Large intestine (tissue), 3 donors: ENCODE results near the gene TANK. TPM values are rescaled to one million over a fixed set of nuclear protein-coding genes. Genes with fewer than 3 reads are reported as not detected.

Source experiments
- DNase-seq, 2 donors: peaks; one replicate each; pipeline versions ENCODE4 v3.0.0 to v3.0.0-alpha.2; 2013
- H3K27ac ChIP-seq: one replicate; pipeline ENCODE4 v1.5.1; 2013; ENCODE audit warnings: low read length
- H3K27me3 ChIP-seq: 2 replicates; pipeline ENCODE4 v1.6.1; 2013; ENCODE audit warnings: low read length; ENCODE audit not compliant: control insufficient read depth, insufficient read depth
- H3K36me3 ChIP-seq: 2 replicates; pipeline ENCODE4 v1.6.1; 2013; ENCODE audit warnings: low read length; ENCODE audit not compliant: control insufficient read depth, insufficient read depth
- H3K4me1 ChIP-seq: one replicate; pipeline ENCODE4 v1.6.1; 2013; ENCODE audit warnings: low read length; ENCODE audit not compliant: control insufficient read depth, insufficient read depth
- H3K4me3 ChIP-seq: one replicate; pipeline ENCODE4 v1.5.1; 2013; ENCODE audit warnings: low read length
- H3K9me3 ChIP-seq: one replicate; pipeline ENCODE4 v1.6.1; 2013; ENCODE audit warnings: mild to moderate bottlenecking, low read depth, low read length, moderate library complexity; ENCODE audit not compliant: control insufficient read depth
- WGBS: methylation state at CpG from one replicate; pipeline ENCODE4 v1.1.5; 2013; ENCODE audit warnings: low lambda C conversion rate; ENCODE audit not compliant: insufficient coverage; 5-methylcytosine and 5-hydroxymethylcytosine counted together
- polyA plus RNA-seq: library from polyadenylated mRNA; unstranded; fragments of 120-200 nt; gene quantifications from one replicate; pipeline ENCODE4 v1.2.1, GENCODE V29; 2013

The TANK gene
- polyA plus RNA-seq, 1 donor: 51.1 TPM

- no peak for DNase-seq
- H3K4me1 ChIP-seq: no peaks in the 10 kb centered on the region
- H3K9me3 ChIP-seq: no peaks in the 10 kb centered on the region
- WGBS: 92% methylated on average over 6 of the region's 6 CpGs
- no peaks in the 10 kb centered on the region for H3K27me3 ChIP-seq
- H3K27ac ChIP-seq: no peak overlapping the region
- no peak overlapping the region for H3K4me3 ChIP-seq
- no peaks in the 10 kb centered on the region for H3K36me3 ChIP-seq
Observed at GRCh38 chr2:161133366-161133765, 26.9 kb upstream of the TANK start.

GRCh38 chr2:161134547-161135518 is 25.4 kb upstream of the TANK start:
- 60% methylated on average over 2 of the region's 9 CpGs for WGBS
- Histone ChIP-seq H3K36me3 (no peaks in the 10 kb centered on the region), H3K4me3 (no peak overlapping the region), H3K4me1 (no peaks in the 10 kb centered on the region), H3K9me3 (no peaks in the 10 kb centered on the region), H3K27me3 (no peaks in the 10 kb centered on the region), H3K27ac (no peak overlapping the region)
- no peak for DNase-seq

DNA sequence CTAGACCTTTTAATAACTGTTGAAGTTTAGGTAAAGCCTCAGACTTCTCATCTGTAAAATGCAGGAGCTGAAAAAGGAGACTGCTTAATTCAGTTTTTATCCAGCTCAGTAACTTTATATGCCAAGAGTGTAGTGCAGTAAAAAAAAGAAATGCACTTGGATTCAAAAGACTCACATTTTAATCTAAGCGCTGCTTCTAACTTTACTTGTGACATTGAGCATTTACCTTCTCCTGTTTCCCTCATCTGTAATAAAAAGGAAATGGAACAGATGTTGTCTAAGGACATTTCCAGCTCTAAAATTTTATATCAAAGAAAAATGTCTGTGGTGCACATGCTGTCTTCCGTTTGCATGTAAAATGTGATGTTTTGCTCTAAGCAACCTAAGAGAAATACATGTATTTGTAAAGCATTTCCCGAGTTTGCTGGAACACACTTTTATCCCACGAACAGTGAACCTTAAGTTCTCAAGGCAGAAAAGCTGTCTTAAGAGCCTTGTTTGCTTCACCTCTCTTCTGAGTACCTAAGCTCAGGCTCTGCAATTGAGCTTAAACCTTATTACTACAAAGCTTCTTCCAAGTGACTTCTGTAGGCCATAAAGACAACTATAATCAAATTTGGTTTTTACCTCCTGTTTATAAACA is 24.2 kb upstream of the TANK start:
- Histone ChIP-seq H3K27me3 (no peaks in the 10 kb centered on the region), H3K36me3 (no peaks in the 10 kb centered on the region), H3K4me1 (no peaks in the 10 kb centered on the region), H3K4me3 (no peak overlapping the region), H3K27ac (peak overlapping the region; percentile 23), H3K9me3 (no peaks in the 10 kb centered on the region)
- DNase-seq: no peak
- WGBS: 52% methylated on average over 2 of the region's 4 CpGs

DNA sequence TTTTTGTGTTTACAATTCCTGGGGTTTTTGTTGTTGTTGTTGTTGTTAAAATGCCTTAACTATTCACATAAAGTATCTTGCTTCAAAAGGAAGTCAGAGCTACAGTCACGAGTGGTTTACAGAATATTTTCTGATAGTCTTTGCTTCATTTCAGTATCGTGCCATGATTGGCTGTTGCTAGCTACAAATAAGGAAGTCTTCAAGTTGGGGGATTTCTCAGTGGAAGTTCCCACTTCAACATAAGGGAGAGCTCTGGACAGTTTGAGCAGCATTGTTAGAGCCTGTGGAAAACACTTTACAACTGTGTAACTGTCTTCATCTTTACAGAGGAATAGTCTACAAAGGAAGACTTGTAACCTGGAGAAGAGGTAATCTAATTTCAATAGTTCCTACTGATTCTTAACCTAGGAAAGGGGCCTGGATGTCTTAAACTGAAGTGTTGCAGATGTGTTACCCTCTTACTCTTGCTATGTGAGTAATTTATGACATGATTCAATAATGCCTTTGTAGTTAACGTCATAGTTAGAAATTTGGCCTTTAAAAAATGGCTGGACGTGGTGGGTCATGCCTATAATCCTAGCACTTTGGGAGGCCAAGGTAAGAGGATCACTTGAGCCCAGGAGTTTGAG is 23.4 kb upstream of the TANK start:
- no peak overlapping the region for H3K4me3 ChIP-seq
- H3K36me3 ChIP-seq: no peaks in the 10 kb centered on the region
- no peaks in the 10 kb centered on the region for H3K27me3 ChIP-seq
- DNase-seq: peak; percentile 26 to 35
- H3K27ac ChIP-seq: peak overlapping the region; percentile 32
- no peaks in the 10 kb centered on the region for H3K9me3 ChIP-seq
- H3K4me1 ChIP-seq: no peaks in the 10 kb centered on the region
- WGBS: no CpG with 5 or more reads among the region's 4 CpGs

- WGBS: no CpG with 5 or more reads among the region's 2 CpGs
- no peak overlapping the region for H3K27ac ChIP-seq
- H3K9me3 ChIP-seq: no peaks in the 10 kb centered on the region
- DNase-seq: no peak
- no peaks in the 10 kb centered on the region for H3K36me3 ChIP-seq
- no peak overlapping the region for H3K4me3 ChIP-seq
- no peaks in the 10 kb centered on the region for H3K27me3 ChIP-seq
- H3K4me1 ChIP-seq: no peaks in the 10 kb centered on the region
Observed at GRCh38 chr2:161138429-161138828, 21.8 kb upstream of the TANK start.

GRCh38 chr2:161139098-161139987 is 20.9 kb upstream of the TANK start:
- H3K4me1 ChIP-seq: no peaks in the 10 kb centered on the region

GRCh38 chr2:161141033-161141432 is 19.2 kb upstream of the TANK start:
- Histone ChIP-seq H3K27me3 (no peaks in the 10 kb centered on the region), H3K4me1 (no peaks in the 10 kb centered on the region), H3K4me3 (no peak overlapping the region), H3K36me3 (no peaks in the 10 kb centered on the region), H3K9me3 (no peaks in the 10 kb centered on the region), H3K27ac (no peak overlapping the region)
- DNase-seq: no peak
- WGBS: no CpG with 5 or more reads among the region's 2 CpGs

More at GRCh38 chr2:161139098-161139987, 20.9 kb upstream of the TANK start:
- no peak for DNase-seq
- no peak overlapping the region for H3K4me3 ChIP-seq
- H3K9me3 ChIP-seq: no peaks in the 10 kb centered on the region
- no peak overlapping the region for H3K27ac ChIP-seq
- no peaks in the 10 kb centered on the region for H3K36me3 ChIP-seq
- no peaks in the 10 kb centered on the region for H3K27me3 ChIP-seq
- 75% methylated on average over 2 of the region's 3 CpGs for WGBS

- peaks cover 9% of the 10 kb centered on the region for H3K9me3 ChIP-seq
- no peaks in the 10 kb centered on the region for H3K27me3 ChIP-seq
- H3K27ac ChIP-seq: no peak overlapping the region
- H3K4me3 ChIP-seq: no peak overlapping the region
- DNase-seq: no peak
- no peaks in the 10 kb centered on the region for H3K4me1 ChIP-seq
- no peaks in the 10 kb centered on the region for H3K36me3 ChIP-seq
Observed at GRCh38 chr2:161146209-161146775, 13.9 kb upstream of the TANK start.

- no peaks in the 10 kb centered on the region for H3K27me3 ChIP-seq
- no peak for DNase-seq
- no peak overlapping the region for H3K27ac ChIP-seq
- H3K4me3 ChIP-seq: no peak overlapping the region
- peaks cover 9% of the 10 kb centered on the region for H3K9me3 ChIP-seq
- no peaks in the 10 kb centered on the region for H3K36me3 ChIP-seq
- no CpG with 5 or more reads among the region's 3 CpGs for WGBS
- H3K4me1 ChIP-seq: no peaks in the 10 kb centered on the region
Observed at GRCh38 chr2:161146996-161147395, 13.2 kb upstream of the TANK start.
